Left cardiac atrium (tissue), 4 donors: ENCODE measurements around the gene TMEM269. TPM values are rescaled to one million over a fixed set of nuclear protein-coding genes. Genes with fewer than 3 reads are reported as not detected.
A peak's percentile ranks its signal among the peaks of the same experiment; 100 is the strongest.

ENCODE experiments used
- ATAC-seq, 2 donors: fragments of 200-7000 bp; cut with Tn5 transposase; one replicate each; pipeline ENCODE4 v1.9.1; 2020; ENCODE audit warnings: mild to moderate bottlenecking in 2 of 2, moderate library complexity in 2 of 2
- DNase-seq: peaks from one replicate; pipeline ENCODE4 v3.0.0-alpha.2; 2020
- intact Hi-C, 2 donors: fragments of 100-400 bp; cut with DNase I; formaldehyde crosslinking; loops; one replicate each; pipeline versions ENCODE4 v1.14.1 to v1.15.1; 2022 to 2023
- total RNA-seq, 2 donors: library from RNA; stranded (reverse); fragmentation: NEBNext Ultra II Directional; extraction: Animal tissue kit (Norgen Biotek cat#: 25700); gene quantifications; one replicate each; pipeline ENCODE4 v1.2.1, GENCODE V29; 2021
- donor health status: DM: no; HTN: yes; CAD: no.
- donor health status: DM: no; HTN: yes; CAD: no; lungs with severe emphysema.
- donor health status: DM: yes; HTN: yes; CAD: no.
- donor health status: Dilated cardiomyopathy.

Gene TMEM269
- total RNA-seq, 2 donors from 2014 or later: 0.13 TPM; not detected in 1

DNA sequence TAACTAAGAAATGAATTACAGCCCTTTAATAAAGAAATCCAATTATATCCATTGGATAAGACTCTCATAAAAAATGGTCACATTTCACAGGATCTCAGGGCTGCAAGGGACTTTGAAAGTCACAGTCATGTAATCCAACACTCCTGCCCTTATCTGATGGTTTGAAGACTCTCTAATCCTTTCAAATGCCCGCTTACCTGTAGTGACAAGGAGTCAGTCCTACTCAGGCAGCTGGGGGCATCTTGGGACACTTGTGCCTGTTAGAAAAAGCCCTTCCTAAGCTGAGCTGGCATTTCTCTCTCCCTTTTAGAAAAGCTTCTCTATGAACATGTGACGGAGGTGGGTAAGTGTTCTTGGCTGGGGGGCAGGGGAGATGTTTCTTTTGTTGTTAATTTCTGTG is 50.6 kb downstream of the TMEM269 start:
- DNase-seq (no peak), ATAC-seq (no peak)
- intact Hi-C loops: no loop called here

DNA sequence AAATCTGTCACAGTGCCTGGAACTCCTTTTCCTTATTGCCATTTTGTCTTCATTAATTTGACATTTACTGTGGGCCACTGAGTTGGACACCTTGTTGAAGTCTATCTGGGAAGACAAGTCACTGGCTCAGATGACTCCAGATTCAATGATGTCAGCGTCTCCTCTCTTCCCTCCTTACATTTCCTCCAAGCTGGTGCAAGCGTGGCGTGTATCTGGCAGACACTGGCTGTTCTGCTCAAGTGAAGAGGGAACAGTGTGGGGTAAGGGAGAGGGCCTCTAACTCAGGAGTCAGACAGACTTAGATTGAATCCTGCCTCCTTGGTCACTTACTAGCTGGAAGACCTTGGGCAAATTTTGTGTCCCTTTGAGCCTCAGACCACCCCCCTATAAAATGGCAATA is 52.9 kb downstream of the TMEM269 start:
- DNase-seq: no peak
- intact Hi-C loops: no loop called here
- ATAC-seq: peak in 1 of 2 donors; percentile 45

DNA sequence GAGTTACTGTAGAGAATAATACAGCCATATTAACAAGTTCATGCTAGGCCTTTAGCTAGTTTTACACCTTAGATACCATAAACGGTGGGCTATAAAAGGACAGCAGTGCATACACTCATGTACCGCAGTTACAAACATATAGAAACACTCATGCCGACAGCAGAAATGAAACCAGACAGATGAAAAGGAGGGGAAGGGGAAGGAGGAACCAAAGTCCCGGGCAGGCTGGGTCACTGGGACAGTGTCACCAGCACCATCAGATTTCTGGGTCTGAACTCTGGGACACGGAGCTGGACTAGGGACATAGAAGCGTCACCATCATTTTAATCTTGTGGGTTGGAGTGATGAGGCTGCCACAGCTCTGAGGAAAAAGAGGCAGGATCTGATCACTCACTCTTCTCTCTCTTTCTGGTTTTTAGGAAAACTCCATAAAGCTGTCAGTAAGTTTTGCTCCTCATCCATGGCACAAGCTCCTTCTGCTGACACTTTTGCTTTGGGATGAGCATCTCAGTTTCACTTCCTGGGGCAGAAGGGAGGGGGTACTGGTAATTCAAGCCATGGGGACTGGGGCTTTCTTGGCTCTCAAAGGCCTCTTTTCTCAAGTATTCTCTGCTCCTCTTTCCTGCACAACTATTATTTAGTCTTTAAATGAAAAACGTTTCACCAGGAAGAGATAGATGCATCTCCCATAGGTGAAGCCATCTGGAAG is 53.8 kb downstream of the TMEM269 start:
- ATAC-seq (peak; percentile 30 to 46), DNase-seq (no peak)
- intact Hi-C loops: no loop called here

DNA sequence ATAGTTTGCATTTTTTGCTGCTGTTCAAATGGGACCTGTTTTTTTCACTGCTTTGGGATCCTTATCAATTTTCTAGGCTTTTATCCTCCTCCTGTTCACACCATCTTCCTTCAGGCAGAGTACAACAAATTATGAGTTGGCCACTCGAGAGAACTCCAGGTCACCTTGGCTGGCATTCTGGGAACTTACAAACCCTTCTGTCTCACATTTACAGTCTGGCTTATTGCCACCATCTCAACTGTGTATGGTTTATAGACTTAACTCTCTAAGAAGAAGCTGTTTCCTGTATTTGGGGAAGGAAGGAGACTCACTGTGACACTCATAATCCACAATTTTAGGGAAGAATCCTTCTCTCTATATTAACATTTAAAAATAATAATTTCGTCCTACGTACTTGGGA is 56.2 kb downstream of the TMEM269 start:
- intact Hi-C loops: no loop called here
- no peak for DNase-seq
- ATAC-seq: no peak

DNA sequence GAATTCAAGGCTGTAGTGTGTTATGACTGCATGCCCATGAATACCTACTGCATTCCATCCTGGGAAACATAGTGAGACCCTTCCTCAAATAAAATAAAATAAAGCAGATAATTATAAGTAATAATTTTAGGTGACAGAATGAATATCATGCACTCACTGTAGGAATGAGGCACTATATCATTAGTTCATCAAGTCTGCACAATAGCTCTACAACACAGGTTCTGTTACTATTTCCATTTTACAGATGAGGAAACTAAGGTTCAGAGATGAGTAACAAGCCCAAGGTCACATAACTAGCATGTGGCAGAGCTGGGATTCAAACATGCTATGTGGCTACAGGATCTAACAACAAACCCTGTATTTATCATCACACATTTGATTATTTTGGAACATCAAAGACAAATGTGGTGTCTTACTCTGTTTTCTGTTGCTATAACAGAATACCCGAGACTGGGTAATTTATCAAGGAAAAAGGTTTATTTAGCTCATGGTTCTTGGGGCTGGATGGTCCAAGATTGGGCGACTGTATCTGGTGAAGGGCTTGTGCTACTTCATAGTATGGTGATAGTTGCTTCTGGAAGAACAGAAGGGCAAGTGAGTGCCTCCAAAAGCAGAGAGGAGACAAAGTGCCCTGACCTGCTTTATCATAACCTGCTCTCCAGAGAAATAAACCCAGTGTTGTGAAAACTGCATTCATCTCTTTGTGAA is 56.8 kb downstream of the TMEM269 start:
- DNase-seq (no peak), ATAC-seq (no peak)
- intact Hi-C loops: no loop called here

DNA sequence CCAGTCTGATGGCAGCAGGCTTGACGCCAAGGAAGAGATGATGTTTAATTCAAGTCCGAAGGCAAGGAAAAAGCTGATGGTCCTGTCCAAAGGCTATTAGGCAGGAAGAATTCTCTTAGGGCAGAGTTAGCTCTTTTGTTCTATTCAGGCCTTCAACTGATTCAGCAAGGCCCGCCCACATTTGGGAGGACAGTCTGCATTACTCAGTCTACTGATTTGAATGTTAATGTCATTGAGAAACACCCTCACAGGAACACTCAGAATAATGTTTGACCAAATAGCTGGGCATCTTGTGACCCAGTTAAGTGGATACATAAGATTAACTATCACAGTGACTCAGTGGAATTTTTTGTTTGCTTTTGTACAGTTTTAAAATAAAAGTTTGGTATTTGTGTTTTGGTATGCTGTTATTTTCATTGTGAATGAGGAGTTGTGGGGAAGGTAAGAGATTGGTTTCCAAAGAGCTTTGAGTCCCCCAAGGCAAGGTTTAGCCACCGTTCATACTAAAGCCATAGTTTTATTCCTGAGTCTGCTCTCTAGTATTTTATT is 59.9 kb downstream of the TMEM269 start:
- ATAC-seq (no peak), DNase-seq (no peak)
- intact Hi-C loops: no loop called here

DNA sequence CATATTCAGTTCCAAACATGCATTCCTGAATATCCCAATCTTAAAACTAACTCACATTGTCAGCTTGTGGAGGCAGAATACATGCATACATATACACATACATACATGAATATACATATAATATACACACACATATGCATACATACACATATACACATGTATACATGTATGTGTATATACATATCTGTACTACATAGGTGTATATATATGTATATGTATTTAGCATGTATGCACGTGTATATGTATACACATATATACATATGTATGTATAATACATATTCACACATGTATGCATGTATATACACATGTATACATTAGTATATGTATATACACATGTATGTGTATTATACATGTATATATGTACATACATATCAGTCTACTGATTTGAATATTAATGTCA is 60.4 kb downstream of the TMEM269 start:
- DNase-seq (no peak), ATAC-seq (no peak)
- intact Hi-C loops: no loop called here

DNA sequence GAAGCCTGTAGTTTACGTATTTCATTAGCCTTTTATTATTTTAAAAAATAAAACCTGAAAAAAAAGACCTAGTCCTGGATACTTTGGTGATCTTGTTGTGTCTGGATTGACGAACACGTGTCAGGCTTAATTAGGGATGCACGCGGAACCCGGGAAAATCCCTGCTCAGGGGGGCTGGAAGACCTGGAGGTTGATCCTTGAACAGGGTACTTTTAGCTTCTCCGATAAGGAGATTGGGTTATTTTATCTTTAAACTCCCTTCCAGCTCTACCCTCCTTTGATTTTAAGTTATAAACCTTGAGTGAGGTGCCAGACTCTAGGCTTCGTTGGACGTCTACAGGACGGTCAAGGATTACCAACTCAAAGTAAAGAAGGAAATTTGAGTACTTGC is 61.1 kb downstream of the TMEM269 start:
- intact Hi-C loops: no loop called here
- ATAC-seq (peak; percentile 3 to 4), DNase-seq (no peak)

DNA sequence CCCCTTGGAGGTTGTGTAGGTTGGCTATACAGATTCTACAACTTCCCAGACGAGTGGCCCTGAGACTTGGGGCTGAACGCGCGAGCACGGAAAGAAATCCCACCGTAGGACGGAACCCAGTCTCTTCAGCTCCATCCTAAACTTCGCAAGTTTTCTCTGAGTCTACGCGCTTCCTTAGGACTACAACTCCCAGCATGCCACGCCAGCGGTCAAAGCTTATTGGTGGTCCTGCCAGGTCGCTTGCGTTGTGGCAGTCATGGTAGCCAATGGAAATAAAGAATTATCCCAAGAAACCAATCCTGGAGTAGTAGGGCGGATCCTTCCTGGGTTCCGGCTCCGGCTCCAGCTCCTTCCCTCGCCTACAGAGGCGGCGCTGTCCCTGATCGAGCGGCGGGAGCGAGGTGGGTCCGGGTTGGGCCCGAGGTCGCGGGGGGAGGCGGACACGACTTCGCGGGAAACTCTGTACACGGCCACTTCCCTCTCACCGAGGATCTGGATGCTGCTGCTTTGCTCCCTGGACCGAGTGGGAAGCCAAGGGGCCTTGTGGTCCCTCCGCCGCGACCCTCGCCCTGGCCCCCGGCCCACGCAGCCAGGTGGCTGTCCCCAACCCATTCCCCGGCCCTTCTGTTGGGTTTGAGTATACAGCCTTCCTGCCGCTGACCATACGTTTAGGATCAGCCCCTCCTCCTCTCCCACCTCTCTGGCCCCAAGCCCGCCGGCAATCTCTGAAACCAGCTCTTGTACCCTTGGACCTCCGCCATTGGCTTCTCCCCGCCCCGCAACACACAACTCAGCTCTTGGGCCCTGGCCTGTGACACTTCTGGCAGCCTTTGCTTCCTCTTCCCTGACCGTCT is 61.7 kb downstream of the TMEM269 start, which contains the start of gene ZNF691:
TSS of gene ZNF691 (plus strand) at position 357 of the 854 bp plus-strand sequence. CDS start 3,046 bp downstream, outside the sequence.
- intact Hi-C loops: no loop called here
- peak; percentile 97 for DNase-seq
- peak; percentile 99 for ATAC-seq

DNA sequence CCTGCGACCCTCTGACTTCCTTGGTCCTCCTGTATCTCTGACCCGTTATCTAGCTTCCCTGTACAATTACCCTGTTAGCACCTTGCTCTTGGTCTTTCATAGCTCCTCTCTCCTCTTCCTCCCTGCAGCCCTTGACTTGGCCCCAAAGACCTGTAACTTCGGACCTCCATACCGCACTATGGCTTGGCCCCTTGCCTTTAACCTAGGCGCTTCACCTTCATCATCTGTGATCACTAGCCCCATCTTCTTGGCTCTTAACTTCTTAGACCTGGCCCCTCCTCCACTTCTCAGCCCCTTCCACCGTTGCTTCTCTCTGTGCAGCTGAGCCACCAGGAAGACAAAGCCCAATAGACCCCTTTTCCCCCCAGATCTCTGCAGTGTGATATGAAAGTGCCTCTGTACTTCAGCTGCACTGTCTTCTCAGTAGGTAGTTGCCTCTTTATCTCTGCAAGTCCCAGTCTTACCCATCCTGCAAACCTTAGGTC is 62.4 kb downstream of the TMEM269 start:
- intact Hi-C loops: no loop called here
- DNase-seq: no peak
- no peak for ATAC-seq

DNA sequence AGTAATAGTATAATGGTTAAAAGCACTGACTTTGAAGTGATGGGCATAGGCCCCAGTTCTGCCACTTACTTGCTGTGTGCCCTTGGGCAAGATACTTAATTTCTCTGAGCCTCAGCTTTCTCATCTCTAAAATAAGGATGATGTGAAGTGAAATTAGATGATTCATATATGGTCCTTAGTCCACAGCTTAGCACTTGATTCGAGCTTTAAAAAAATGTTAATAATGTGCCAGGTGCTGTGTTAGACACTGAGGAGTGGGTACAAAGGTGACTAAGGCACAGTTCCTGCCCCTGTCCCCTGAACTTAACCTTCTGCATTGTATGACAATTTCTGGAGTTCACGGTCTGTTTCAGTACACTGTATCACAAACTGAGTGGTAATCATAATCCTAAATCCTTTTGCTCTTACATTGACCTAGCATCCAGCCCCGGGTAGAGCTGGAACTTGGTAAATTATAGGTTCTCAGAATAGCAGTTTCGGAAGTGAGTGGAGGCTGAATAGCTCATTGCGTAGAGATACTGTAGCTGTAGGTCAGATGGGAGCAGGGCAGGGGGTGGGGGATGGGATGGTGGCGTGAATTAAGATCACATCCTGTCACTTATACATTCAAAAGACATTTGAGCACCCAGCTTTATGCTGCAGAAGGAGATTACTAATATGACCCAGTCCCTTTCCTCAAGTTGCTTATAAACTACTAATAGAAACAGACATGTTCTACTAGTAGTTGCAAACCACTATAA is 63.1 kb downstream of the TMEM269 start:
- ATAC-seq: no peak
- DNase-seq: no peak
- intact Hi-C loops: no loop called here

DNA sequence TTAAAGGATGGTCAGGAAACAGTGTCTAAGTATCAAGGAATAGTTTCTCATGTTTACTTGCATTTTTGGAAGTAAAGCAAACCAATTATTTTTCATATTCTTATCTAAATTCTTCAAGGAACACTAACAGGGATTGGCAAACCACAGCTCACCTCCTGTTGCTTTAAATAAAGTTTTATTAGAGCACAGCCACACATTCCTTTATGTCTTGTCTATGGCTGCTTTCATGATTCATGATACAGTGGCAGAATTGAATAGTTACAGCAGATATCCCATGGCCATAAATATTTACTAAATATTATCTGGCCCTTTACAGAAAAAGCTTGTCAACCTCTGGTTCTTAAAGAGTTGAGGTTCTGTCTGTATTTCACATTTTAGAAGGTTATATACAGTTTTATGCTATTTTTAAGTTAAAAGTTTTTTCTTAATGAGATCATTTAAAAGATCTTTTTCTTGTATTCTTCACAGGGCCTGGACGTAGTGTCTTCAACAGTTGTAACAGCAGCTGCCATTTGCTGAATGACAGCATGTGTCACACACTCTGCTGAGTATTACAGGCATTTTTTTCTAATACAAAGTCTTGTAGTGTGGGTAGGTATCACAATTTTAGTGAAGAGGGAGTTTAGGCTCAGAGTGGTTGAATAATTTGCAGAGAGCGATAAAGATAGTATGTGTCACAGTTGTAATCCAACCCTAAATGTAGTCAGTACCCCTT is 64.2 kb downstream of the TMEM269 start:
- no peak for ATAC-seq
- intact Hi-C loops: no loop called here

DNA sequence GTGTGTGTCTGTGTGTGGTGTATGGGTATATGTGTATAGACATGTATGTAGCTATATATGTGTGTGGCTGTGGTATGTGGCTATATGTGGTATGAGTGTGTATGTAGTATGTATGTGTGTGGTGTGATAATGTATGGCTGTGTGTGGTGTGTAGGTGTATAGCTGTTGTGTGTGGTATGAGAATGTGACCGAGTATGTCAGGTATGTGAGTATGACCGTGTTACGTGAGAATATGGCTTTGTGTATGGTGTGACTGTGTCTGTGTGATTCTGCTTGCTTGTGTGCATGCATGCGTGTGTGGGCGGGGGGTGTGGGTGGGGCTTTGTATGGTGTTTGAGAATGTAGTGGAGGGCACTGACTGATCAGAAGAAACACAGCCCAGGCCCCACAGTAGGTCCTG is 65.2 kb downstream of the TMEM269 start:
- ATAC-seq: no peak
- intact Hi-C loops: no loop called here
- no peak for DNase-seq

More for the DNA sequence above, 64.2 kb downstream of the TMEM269 start:
- no peak for DNase-seq

Other genes starting within 250 kb of the TMEM269 start
- 10 to 100 TPM; 21.3 to 24.4 TPM for gene PPIH, start 126.6 kb upstream of the TMEM269 start, total RNA-seq
- 100 to 1,000 TPM; 764 to 775 TPM for gene YBX1, start 102.6 kb upstream of the TMEM269 start, total RNA-seq
- gene CLDN19, start 44.8 kb upstream of the TMEM269 start, total RNA-seq: not detected
- 10 to 100 TPM; 16.2 to 17.7 TPM for gene P3H1, start 18.0 kb upstream of the TMEM269 start, total RNA-seq
- 1 to 10 TPM; 5.1 to 7.7 TPM for gene C1orf50, start 17.7 kb upstream of the TMEM269 start, total RNA-seq
- gene ERMAP, start 32.1 kb downstream of the TMEM269 start, total RNA-seq: 1 to 10 TPM; 4.0 to 4.3 TPM
- gene SVBP, start 32.4 kb downstream of the TMEM269 start, total RNA-seq: 10 to 100 TPM; 10.6 to 14.2 TPM
- gene ZNF691, start 61.6 kb downstream of the TMEM269 start, total RNA-seq: 1 to 10 TPM; 7.5 to 8.8 TPM
- gene SLC2A1, start 173.9 kb downstream of the TMEM269 start, total RNA-seq: 10 to 100 TPM; 10.9 to 12.9 TPM